ENCODE results near the gene NT5DC4. TPM values are rescaled to one million over a fixed set of nuclear protein-coding genes. Genes with fewer than 3 reads are reported as not detected.

NT5DC4 gene
- total RNA-seq, 4 donors from 2014 or later: 0.27 TPM; not detected in 3

Other genes starting within 250 kb of the NT5DC4 start
- 10 to 100 TPM; 19.3 to 33.8 (median 24.9) TPM for gene TTL, start 238.9 kb upstream of the NT5DC4 start, total RNA-seq
- 10 to 100 TPM; 11.7 to 21.5 (median 13.3) TPM for gene POLR1B, start 178.6 kb upstream of the NT5DC4 start, total RNA-seq
- 10 to 100 TPM in 3 of 4 donors, 1 to 10 TPM in 1; 7.7 to 18.1 (median 16.0) TPM for gene CHCHD5, start 136.4 kb upstream of the NT5DC4 start, total RNA-seq
- gene SLC20A1, start 75.1 kb upstream of the NT5DC4 start, total RNA-seq: 10 to 100 TPM in 3 of 4 donors, 1 to 10 TPM in 1; 9.5 to 25.4 (median 20.5) TPM
- 1 to 10 TPM in 1 of 4 donors, under 1 TPM in 1, not detected in 2; 0.50 to 1.8 TPM for gene CKAP2L, start 43.6 kb downstream of the NT5DC4 start, total RNA-seq
- gene IL1A, start 63.5 kb downstream of the NT5DC4 start, total RNA-seq: not detected
- 1 to 10 TPM in 2 of 4 donors, not detected in 2; 2.7 to 3.2 TPM for gene IL1B, start 115.8 kb downstream of the NT5DC4 start, total RNA-seq
- not detected for gene IL37, start 190.1 kb downstream of the NT5DC4 start, total RNA-seq

Measured in gastroesophageal sphincter (tissue), 4 donors.